ENCODE measurements around the gene SPATA32. TPM values are rescaled to one million over a fixed set of nuclear protein-coding genes. Genes with fewer than 3 reads are reported as not detected.

Gene SPATA32
- total RNA-seq, 1 donor from 2014 or later, result not detected

DNA sequence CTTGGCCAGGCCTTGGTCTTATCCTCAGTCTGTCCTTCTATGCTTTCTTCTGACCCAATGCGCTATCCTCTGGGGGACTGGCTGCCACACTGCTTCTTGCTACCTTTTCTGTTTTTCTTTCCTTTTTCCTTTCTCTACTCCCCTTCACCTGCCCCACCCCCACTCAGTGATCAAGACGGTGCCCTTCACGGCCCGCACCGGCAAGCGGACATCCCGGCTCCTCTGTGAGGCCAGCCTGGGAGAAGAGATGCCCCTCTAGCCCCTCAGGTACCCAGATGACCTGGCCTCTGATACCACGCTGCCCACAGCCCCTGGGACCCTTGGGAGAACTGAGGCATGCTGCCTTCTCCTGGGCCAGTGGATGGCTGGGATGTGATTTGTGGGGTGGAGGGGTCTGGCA is 15.6 kb downstream of the SPATA32 start:
- Mint-ChIP-seq H3K36me3 (peaks cover 2% of the 10 kb centered on the region), H3K4me1 (peaks cover 18% of the 10 kb centered on the region), H3K4me3 (peak overlapping the region; percentile 81), H3K9me3 (no peaks in the 10 kb centered on the region), H3K27ac (no peak overlapping the region), H3K27me3 (ENCODE audit: low read depth) (peaks cover 19% of the 10 kb centered on the region)
- DNase-seq (ENCODE audit: low spot score in 2 of 2, unreplicated experiment in 2 of 2), result no peak
- TF ChIP-seq, protein P1, sequence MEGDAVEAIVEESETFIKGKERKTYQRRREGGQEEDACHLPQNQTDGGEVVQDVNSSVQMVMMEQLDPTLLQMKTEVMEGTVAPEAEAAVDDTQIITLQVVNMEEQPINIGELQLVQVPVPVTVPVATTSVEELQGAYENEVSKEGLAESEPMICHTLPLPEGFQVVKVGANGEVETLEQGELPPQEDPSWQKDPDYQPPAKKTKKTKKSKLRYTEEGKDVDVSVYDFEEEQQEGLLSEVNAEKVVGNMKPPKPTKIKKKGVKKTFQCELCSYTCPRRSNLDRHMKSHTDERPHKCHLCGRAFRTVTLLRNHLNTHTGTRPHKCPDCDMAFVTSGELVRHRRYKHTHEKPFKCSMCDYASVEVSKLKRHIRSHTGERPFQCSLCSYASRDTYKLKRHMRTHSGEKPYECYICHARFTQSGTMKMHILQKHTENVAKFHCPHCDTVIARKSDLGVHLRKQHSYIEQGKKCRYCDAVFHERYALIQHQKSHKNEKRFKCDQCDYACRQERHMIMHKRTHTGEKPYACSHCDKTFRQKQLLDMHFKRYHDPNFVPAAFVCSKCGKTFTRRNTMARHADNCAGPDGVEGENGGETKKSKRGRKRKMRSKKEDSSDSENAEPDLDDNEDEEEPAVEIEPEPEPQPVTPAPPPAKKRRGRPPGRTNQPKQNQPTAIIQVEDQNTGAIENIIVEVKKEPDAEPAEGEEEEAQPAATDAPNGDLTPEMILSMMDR (IDR thresholded peaks at IDR 0.05; ENCODE audit: unreplicated experiment), result no peak

DNA sequence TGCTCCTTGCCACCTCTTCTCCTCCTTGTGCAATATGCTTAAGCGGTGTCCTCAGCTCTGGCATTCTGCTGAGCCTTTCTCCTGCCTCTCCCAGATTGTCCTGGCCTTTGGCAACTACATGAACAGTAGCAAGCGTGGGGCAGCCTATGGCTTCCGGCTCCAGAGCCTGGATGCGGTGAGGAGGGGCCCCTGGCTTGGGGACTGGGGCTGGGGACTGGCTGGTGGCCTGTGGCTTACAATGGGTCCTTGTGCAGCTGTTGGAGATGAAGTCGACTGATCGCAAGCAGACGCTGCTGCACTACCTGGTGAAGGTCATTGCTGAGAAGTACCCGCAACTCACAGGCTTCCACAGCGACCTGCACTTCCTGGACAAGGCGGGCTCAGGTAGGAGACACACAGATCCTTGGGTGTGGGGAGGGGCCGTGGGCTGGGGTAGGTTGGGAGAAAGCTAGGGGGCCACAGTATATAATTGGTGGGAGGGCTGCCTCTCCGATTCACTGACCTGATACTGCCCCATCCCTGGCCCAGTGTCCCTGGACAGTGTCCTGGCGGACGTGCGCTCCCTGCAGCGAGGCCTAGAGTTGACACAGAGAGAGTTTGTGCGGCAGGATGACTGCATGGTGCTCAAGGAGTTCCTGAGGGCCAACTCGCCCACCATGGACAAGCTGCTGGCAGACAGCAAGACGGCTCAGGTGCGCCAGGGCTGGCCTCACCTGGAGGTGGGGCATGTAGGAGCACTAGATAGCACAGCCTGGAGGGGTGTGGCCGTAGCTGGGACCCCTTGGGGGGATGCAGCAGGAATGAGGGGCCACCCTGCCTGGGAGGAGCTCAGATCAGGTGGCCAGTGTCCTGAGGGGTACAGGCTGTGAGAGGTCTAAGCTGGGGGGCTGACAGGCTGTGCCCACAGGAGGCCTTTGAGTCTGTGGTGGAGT is 16.9 kb downstream of the SPATA32 start:
- no peak for DNase-seq (ENCODE audit: low spot score in 2 of 2, unreplicated experiment in 2 of 2)
- Mint-ChIP-seq H3K4me3 (peak overlapping the region; percentile 28), H3K36me3 (peaks cover 1% of the 10 kb centered on the region), H3K9me3 (no peaks in the 10 kb centered on the region), H3K27me3 (ENCODE audit: low read depth) (peaks cover 33% of the 10 kb centered on the region), H3K4me1 (peaks cover 30% of the 10 kb centered on the region), H3K27ac (no peak overlapping the region)
- TF ChIP-seq, protein P1 (IDR thresholded peaks at IDR 0.05; ENCODE audit: unreplicated experiment), result no peak

DNA sequence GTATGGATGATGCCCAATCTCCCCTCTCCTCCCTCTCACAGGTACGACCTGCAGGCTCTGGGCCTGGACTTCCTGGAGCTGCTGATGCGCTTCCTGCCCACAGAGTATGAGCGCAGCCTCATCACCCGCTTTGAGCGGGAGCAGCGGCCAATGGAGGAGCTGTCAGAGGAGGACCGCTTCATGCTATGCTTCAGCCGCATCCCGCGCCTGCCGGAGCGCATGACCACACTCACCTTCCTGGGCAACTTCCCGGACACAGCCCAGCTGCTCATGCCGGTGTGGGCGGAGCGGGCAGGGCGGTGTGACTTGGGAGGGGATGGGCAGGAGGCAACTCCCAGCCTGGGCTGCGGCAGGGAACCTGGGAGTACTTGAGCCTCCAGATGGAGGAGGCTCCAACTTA is 18.1 kb downstream of the SPATA32 start:
- TF ChIP-seq, protein P1 (IDR thresholded peaks at IDR 0.05; ENCODE audit: unreplicated experiment), result no peak
- Mint-ChIP-seq H3K27me3 (ENCODE audit: low read depth) (peaks cover 45% of the 10 kb centered on the region), H3K36me3 (no peaks in the 10 kb centered on the region), H3K9me3 (no peaks in the 10 kb centered on the region), H3K4me1 (peaks cover 29% of the 10 kb centered on the region), H3K27ac (no peak overlapping the region), H3K4me3 (no peak overlapping the region)
- DNase-seq (ENCODE audit: low spot score in 2 of 2, unreplicated experiment in 2 of 2), result no peak

DNA sequence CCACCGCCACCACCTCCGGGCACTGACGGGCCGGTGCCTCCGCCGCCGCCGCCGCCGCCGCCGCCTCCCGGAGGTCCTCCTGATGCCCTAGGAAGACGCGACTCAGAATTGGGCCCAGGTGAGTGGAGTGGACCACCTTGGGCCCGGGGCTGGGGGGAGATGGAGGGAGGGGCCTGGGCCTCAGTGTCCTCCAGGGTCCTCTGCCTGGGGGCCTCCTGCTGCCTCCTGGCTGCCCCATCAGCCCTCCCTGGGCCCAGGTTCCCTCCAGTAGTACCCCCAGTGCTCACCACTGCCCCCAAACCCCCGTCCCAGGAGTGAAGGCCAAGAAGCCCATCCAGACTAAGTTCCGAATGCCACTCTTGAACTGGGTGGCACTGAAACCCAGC is 19.9 kb downstream of the SPATA32 start:
- Mint-ChIP-seq H3K27ac (no peak overlapping the region), H3K9me3 (no peaks in the 10 kb centered on the region), H3K36me3 (no peaks in the 10 kb centered on the region), H3K27me3 (ENCODE audit: low read depth) (peaks cover 62% of the 10 kb centered on the region), H3K4me1 (peaks cover 22% of the 10 kb centered on the region), H3K4me3 (peak overlapping the region; percentile 60)
- TF ChIP-seq, protein P1 (IDR thresholded peaks at IDR 0.05; ENCODE audit: unreplicated experiment), result no peak
- no peak for DNase-seq (ENCODE audit: low spot score in 2 of 2, unreplicated experiment in 2 of 2)

DNA sequence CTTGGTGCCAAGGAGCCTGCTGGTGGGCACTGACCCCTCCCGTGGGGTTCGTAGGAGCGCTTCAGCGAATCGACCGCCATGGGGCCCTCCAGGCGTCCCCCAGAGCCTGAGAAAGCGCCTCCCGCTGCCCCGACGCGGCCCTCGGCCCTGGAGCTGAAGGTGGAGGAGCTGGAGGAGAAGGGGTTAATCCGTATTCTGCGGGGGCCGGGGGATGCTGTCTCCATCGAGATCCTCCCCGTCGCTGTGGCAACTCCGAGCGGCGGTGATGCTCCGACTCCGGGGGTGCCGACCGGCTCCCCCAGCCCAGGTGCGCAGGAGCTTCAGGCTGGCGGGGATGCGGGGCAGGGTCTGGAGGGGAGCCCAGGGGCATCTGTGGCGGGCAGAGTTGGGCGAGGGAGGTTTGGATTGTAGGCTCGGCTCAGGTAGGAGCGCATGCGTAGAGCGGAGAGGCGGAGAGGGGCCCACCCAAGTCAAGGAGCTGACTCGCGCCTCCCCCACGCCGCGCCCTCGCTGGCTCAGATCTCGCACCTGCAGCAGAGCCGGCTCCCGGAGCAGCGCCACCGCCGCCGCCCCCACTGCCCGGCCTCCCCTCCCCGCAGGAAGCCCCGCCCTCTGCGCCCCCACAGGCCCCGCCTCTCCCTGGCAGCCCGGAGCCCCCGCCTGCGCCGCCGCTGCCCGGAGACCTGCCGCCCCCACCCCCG is 20.4 kb downstream of the SPATA32 start:
- peak; percentile 60 to 80 for DNase-seq (ENCODE audit: low spot score in 2 of 2, unreplicated experiment in 2 of 2)
- Mint-ChIP-seq H3K9me3 (no peaks in the 10 kb centered on the region), H3K4me1 (peaks cover 19% of the 10 kb centered on the region), H3K36me3 (no peaks in the 10 kb centered on the region), H3K27me3 (ENCODE audit: low read depth) (peaks cover 61% of the 10 kb centered on the region), H3K4me3 (peak overlapping the region; percentile 75), H3K27ac (no peak overlapping the region)
- TF ChIP-seq, protein P1 (IDR thresholded peaks at IDR 0.05; ENCODE audit: unreplicated experiment), result no peak

Measured in mesothelial cell of epicardium (in vitro differentiated cells).